GM18499 (cell line): Measurements from ENCODE around the gene TAC3.
"Not testable (repeated sequence)": the region's sequence is repeated elsewhere in the genome, so short reads cannot be mapped to it uniquely, and the experiment has no call there.

ENCODE experiments used
- ATAC-seq: cut with Tn5 transposase; IDR thresholded peaks from one replicate; pipeline ENCODE4 v1.9.1; 2021; ENCODE audit warnings: moderate number of reproducible peaks; ENCODE audit not compliant: insufficient read depth, unreplicated experiment

TAC3 gene

DNA sequence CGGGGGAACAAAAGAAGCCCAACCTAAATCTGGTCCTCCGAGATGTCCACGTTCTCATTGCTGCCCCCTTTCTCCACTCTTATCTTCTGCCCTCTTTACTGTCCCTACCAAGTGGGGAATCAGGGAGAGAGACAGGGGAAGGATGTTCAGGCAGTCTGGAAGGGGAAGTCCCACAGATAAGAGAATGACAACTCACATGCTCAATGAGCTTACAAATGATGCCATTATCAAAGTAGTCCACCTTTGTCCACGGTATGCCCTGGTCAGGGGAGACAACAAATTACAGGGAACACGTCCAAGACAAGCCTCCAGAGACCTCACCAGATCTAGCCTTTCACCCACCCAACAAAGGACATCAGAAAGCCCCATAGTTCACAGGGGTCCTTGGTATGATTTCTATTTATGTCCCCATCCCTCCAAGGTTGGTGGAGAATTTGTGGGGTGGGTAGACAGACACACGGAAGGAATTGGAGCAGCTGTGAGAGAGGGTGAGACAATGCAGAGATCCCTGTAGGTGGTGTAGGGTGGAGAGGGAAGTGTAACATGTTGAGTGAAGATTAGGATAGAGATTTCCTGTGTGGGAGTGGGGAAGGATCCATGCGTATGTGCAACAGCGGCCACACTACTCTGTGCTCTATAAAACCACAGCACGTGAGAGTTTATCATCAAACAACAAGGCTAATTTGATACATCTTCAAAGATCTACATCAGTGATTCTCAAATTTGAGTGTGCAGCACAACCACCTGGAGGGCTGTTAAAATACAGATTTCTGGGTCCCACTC lies 22.9 kb upstream of the TAC3 start:
- ATAC-seq = no peak

DNA sequence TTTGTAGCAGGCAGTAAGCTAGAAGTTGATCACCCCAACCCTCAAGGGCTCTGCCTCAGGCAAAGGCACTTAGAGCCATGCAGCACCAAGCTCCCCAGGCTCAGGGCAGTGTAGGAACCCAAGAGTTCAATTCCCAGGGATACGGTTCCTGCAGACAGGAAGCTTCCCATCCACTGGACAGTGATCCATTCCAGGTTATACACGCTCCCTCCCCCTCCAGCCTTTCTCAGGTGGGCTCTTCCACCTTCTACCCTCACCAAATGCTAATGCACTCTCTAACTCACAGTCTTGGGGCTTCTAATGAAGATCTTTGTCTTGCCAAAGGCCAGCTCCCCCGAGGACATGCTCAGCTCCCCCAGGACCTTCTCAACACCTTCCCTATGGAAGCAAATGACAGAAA lies 20.9 kb upstream of the TAC3 start:
- ATAC-seq = no peak

DNA sequence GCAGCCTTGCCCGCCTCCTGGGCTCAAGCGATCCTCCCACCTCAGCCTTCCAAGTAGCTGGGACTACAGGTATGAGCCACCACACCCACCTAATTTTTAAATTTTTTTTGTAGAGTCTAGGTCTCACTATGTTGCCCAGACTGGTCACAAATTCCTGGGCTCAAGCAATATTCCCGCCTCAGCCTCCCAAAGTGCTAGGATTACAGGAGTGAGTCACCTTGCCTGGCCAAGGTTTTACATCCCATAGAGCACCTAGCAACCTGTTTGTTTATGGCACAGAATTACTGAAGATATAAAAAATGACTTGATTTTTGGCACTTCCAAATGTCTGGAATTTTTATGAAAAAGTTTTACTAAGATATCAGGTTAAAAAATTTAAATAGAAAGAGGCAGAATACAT lies 17.1 kb upstream of the TAC3 start:
- no peak for ATAC-seq

DNA sequence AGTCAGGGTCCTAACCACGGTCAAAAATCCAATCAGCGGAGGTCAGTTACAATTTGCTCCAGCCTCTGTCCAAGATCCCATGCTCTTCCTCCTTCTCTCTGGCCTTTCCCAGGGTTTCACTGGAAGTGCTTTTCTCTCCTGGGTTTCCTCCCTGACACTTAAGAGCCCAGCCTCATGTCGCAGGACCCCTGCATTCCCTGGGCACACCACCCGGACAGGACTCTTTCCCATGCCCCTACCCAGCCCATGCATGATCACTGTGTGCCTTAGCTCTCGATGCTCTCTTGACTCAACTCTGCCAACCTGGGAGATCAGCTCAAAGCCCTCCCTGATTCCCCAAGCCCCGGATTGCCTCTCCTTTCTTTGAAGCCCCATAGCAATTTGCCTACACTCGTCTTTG lies 15.5 kb upstream of the TAC3 start:
- ATAC-seq = no peak

DNA sequence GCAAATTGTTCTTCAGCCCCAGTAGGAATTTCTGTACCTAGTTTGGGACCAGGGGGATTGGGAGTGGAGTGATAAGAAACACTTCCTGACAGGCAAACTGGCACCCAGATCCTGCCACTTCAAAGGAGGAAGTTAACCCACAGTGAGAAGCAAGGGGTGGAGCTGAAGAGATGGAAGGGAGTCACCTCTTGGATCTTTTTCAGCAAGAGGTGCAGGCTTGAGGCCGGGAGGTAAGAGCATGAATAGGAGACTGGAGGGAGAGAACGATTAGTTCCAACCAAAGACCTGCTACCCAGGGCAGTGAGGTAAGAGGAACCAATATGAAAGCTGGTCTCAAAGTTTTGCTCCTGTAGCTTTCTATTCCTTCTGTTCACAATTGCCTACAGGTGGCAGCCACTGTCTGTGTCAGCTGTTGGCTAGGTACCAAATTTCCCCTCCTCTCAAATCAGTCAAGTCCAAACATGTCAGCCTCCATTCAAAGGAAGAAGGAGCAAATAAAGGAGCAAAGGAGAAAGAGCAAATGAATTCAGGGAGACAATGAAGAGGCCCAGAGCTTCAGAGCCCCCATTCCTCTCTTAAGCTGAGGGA lies 14.9 kb upstream of the TAC3 start:
- no peak for ATAC-seq

DNA sequence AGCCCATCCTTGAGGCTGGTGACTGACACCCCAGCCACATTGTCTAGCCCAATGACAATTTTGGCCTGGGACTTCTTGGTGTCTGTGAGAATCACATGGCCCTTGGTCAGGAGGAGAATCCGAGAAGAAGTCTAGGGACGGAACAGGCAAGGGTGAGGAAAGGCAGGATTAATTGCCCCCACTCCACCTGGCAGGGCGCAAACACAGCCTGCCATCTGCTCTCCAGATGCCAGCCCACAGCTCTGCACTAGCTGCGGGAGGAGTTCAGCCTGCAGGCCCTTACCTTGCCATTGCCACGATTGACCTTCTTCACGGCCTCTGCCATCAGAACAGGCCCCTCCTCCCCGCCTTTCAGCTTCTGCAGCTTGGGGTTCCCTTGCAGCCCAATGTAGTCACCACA lies 13.1 kb upstream of the TAC3 start:
- ATAC-seq = no peak

DNA sequence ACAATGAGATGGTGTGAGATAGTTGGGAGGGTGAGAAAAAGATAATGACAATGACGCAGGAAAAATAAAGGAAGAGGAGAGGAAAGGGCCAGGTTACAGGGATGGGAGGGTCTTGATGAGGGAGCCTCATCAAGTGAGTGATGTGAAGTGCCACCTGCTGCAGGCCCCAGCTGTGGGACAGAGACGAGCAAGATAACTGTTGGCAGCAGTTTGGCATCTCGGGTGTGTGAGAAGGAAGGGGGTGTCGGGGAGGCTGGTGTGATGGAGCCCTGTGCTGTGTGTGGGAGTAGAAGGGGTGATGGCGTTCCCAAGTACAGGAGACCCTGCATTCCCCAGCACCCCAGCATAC lies 11.4 kb upstream of the TAC3 start:
- ATAC-seq = no peak

DNA sequence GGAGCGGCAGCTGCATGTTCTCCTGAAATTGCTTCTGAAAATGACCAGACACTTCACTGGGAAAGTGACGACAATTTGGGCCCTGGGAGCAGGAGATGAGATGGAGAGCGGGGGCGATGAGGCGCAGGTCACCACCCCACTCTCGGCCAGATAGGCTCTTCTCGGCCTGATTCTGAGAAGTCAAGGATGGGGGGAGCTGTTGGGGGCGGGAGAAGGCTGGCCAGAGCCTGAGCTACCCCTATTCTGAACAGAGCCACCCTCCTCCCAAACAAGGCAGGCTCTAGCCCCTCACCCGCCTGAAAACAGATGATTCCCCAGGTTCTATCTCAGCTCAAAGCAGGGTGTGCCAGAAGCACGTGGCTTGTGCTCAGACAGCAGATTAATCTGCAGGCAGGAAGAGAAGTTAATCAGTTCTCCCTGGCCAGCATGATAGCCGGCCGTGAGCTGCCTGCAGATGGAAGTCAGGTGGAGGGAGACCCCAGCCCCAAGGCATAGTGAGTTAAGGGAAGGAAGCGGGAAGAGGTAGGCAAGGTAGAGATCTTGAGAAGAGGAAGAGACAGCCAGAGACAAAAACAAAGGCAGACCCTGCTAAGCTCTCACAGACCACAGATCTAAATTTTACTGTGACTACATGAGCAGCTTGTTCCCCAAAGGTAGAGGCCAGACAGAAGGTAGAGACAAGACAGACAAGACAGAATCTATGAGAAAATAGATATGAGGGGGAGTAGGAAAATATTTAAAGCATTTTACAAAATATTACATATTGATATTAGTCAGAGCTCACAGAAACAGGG lies 10.9 kb upstream of the TAC3 start:
- no peak for ATAC-seq

DNA sequence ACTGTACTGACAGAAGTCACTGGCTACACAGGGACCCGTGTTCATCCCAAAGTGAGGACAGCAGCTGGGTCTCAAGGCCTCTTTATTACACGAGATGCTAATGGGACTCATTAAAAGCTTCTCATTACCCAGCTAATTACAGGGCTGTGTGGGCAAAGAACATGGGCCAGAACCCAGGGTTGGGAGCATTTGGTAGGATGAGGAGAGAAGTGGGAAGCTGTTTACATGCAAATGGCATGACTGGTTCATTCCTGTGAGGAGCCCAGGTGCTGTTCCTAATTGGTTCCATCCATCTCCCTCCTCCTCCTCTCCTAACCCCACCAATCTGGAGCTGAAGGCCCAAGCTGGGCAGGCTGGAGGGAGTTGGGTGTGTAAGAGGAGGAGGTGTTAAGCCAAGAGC lies 8.9 kb upstream of the TAC3 start:
- no peak for ATAC-seq

DNA sequence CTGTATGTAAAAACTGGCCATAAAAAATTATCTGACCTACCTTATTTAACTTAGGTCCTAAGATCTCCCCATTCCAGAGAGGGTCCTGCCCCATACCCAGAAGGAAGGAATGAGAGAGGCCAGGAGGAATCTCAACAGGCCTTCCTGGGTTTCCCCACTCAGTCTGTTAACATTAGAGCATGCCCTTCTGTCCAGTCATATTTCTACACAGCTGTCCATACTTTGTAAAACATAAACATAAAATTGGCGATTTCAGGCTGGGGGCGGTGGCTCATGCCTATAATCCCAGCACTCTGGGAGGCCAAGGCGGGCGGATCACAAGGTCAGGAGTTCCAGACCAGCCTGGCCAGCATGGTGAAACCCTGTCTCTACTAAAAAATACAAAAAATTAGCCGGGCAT lies 6.0 kb upstream of the TAC3 start:
- ATAC-seq = not testable (repeated sequence)

DNA sequence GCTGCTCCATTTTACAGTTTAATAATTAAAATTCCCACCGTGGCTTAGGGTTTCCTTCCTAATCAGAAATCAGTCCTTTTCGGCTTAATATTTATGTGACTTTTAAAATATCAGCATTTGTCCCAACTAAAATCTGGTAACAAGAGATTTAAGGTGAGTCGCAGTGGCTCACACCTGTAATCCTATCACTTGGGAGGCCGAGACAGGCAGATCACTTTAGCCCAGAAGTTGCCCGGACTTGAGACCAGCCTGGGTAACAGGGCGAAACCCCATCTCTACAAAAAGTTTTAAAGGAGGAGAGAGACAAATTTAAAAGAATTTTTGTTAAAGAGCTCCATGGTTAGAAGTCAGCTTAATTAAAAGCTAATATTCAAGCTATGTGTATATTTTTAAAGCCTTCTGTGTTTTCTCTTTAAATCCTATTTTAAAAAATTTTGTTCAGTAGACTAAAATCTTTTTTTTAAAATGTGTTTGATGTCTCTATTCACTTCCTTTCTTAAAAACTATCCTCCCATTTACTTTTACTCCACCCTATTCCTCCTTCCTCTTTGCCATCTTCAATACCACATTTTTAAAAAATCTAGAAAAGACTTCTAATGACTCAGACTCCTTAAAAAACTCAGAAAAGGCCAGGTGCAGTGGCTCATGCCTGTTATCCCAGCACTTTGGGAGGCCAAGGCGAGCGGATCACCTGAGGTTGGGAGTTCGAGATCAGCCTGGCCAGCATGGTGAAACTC lies 3.8 kb upstream of the TAC3 start:
- ATAC-seq = no peak

DNA sequence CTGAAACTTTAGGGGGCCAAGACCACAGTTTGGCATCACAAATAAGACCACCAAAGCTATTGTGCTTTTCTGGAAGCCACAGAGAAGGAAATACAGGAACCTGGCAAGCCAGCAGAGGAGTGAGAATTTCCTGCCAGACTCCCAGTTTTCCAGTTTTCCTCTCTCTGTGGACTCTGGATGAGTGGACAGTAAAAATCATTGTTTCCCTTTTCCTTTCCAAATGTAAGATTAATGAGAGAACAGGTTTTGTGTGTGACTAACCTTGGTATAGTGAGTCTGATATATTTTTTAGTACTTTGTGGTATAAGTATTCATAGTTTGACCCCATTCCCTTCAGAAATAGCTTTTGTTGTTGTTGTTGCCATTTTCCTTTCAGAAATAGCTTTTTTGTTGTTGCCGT lies 2.6 kb upstream of the TAC3 start:
- no peak for ATAC-seq

DNA sequence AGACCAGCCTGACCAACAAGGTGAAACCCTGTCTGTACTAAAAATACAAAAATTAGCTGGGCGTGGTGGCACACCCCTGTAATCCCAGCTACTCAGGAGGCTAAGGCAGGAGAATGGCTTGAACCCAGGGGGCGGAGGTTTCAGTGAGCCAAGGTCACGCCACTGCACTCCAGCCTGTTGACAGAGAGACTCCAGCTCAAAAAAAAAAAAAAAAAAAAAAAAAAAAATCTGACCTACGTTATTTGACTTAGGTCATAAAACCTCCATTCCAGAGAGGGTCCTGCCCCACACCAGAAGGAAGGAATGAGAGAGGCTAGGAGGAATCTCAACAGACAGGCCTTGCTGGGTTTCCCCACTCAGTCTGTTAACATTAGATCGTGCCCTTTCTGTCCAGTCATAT lies 2.0 kb upstream of the TAC3 start:
- not testable (repeated sequence) for ATAC-seq

DNA sequence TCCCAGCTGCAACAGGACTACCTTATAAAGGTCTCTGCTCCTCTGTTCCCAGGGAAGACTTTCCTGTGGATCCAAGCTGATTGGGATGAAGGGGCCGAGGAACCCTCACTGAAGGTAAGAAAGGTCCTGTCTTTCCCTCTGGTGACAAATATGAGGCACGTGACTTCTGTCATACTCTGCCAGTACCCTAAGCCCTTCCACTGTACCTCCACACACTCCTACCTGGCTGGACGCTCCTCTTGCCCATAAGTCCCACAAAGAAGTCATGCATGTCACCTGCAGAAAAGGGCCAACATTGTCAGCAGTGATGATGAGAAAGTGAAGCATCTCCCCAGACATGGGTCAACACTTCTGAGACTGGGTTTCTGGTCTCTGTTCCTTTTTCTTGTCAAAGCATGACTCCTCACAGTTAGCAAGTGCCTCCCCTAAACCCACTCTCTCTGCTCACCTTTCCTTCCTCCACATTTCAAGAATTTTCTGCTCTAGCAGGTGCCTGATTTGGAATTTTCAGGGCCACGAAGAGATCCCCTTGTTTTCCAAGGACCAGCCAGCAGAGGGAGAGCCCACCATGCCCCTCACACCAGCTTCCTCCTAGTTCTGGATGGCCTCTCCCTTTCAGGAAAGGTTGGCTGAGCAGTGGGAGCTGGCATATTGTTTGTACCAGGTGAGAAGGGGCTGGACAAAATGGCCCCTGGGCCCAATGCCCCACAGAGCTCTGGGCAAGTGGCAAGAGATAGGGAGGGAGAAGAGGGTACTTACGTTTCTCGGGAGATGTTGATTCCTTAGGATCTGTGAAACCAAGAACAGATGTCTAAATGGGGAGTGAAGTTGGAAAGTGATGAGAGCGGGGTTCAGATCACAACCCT lies 3.5 kb downstream of the TAC3 start:
- ATAC-seq = peak; percentile 61

DNA sequence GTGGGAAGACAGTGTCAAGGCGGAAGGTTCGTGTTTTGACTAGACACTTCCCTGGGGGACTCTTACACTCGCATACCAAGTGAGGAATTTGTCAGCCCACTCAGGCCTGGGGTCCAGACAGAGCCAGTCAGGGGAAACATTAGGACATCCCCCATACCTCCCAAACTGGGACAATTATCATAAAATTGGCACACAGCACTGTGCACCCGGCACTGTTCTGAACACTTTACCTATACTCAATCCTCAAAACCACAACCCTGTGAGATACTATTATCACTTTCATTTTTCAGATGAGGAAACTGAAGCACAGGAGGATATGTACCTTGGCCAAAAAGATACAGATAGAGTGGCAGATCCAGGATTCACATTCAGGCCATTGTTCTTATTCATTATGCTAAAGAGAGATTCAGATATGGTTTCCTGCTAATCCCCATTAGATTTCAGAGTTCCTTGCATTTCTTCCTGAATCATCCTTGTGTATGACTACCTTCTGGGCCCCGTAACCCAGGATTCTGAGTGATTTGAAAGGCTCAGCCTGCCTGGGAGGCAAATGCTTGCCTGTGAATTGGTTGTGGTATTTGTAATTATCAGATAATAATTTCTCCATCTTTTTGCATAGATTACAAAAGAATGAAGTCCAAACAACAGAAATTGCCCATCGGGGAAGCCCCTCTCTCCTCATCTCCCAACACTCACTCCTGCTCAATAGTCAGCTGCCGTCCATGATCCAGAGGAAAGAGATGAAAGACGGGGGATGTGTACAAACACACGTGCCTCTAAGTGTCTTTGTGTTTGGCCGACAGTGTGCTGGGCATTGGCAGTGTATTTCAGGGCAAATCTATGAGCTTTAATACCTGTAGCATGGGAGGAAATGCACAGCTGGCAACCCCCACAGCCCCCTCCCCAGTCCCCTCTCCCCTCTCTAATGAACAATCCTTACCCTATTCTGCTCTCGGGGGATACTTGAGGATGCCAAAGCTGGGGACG lies 4.6 kb downstream of the TAC3 start:
- ATAC-seq = no peak

DNA sequence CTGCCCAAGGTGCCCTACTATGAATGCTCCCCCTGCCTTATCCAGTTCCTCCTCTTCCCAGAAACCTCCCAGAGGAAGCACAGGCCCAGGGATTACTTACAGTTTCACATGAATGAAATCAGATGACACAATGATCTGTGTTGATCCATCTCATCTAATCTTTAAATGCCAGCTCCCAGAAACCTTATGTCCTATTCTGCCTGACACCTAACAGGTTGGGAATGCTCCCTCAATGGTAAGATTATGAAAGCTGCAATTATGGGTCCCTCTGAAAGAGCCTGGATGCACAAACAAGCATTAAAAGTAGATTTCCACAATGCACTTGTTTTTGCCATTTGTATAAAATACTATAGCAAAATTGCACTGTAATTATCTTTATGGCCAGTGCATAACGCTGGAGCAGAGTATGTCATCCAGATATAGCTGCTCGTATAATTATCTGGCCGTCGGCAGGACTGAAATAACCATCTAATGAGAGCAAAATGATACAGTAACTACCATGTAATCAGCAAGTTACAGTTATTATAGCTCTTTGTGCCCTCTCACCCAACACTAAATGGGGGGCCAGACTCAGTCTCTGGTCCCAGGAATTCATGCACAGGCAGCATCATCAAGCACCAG lies 5.6 kb downstream of the TAC3 start:
- ATAC-seq = no peak

DNA sequence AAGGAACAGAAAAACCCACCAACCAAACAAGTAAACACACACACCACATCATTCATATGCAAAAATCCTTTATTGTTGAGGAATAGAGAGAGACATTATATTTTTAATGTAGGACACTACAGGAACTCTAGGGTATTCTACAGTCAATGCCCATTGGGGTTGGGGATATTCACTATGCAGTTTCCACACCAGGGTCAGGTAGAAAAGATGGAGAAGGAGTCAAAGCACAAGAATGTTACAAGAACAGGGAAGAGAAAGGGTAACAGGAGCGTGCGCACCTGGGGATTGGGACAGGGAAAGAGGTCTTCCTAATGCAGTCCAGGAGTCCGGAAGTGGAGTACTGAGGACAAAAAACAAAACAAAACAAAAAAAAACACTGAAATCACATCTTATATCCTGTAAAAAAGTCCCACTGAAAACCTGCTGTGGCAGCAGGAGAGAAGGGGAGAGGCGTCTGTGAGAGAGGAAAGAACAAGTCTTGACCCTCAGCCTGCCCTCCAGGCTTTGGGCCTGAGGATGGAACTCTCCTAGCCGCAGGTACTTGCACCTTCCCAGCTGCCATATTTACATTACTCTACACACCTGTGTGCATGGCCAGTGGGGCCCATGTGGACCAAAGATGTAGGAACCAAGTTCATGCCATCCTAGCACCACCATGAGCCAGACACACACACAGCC lies 6.2 kb downstream of the TAC3 start:
- no peak for ATAC-seq

DNA sequence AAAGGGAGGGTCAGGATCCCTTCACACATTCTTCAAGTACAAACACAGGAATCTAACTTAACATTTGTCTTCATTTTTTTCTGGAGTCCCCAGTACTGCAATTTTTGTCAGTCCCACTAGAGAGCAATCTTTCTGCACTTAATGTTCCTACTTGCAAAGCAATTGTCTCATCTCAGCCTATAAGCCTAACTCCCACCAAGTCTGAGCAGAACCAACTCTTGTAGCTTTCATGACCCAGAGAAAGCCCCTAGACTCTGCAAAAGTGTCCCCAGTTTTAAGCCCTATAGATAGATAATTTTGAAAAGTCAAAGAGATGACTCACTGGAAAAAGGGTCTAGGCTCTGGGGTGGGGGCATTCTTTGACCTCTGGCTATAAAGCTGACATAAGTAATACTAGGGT lies 8.2 kb downstream of the TAC3 start:
- no peak for ATAC-seq
